ENCODE data around the gene TBC1D22A. TPM values are rescaled to one million over a fixed set of nuclear protein-coding genes. Genes with fewer than 3 reads are reported as not detected.

The TBC1D22A gene
- total RNA-seq, 1 donor from 2014 or later, result 8.9 TPM

- no peak for DNase-seq
These were observed 9.1 kb upstream of the TBC1D22A start for GRCh38 chr22:46753360-46753759.

- no peak for DNase-seq
These were observed 8.7 kb upstream of the TBC1D22A start for GRCh38 chr22:46753761-46754109.

- peak; percentile 65 for DNase-seq
These were observed 8.2 kb upstream of the TBC1D22A start for GRCh38 chr22:46754110-46754799.

GRCh38 chr22:46754826-46755225 is 7.6 kb upstream of the TBC1D22A start:
- no peak for DNase-seq

GRCh38 chr22:46755525-46755924 is 6.9 kb upstream of the TBC1D22A start:
- DNase-seq, result no peak

- DNase-seq, result no peak
These were observed 6.4 kb upstream of the TBC1D22A start for GRCh38 chr22:46756097-46756496.

- no peak for DNase-seq
These were observed 5.3 kb upstream of the TBC1D22A start for GRCh38 chr22:46757104-46757503.

GRCh38 chr22:46758121-46758520 is 4.3 kb upstream of the TBC1D22A start:
- no peak for DNase-seq

GRCh38 chr22:46758867-46759290 is 3.6 kb upstream of the TBC1D22A start:
- no peak for DNase-seq

GRCh38 chr22:46761017-46761416 is 1.4 kb upstream of the TBC1D22A start:
- no peak for DNase-seq

GRCh38 chr22:46761539-46762237 is 762 bp upstream of the TBC1D22A start:
- DNase-seq, result no peak

- peak; percentile 19 for DNase-seq
These were observed 728 bp downstream of the TBC1D22A start for GRCh38 chr22:46763051-46763705.

- no peak for DNase-seq
These were observed 1.8 kb downstream of the TBC1D22A start for GRCh38 chr22:46764140-46764680.

GRCh38 chr22:46764779-46765485 is 2.5 kb downstream of the TBC1D22A start:
- DNase-seq, result no peak

- DNase-seq, result no peak
These were observed 4.2 kb downstream of the TBC1D22A start for GRCh38 chr22:46766611-46767010.

- no peak for DNase-seq
These were observed 5.0 kb downstream of the TBC1D22A start for GRCh38 chr22:46767249-46767985.

GRCh38 chr22:46769191-46769675 is 6.8 kb downstream of the TBC1D22A start:
- DNase-seq, result no peak

GRCh38 chr22:46769706-46770105 is 7.3 kb downstream of the TBC1D22A start:
- DNase-seq, result no peak

GRCh38 chr22:46770151-46770641 is 7.7 kb downstream of the TBC1D22A start:
- DNase-seq, result no peak

- no peak for DNase-seq
These were observed 8.3 kb downstream of the TBC1D22A start for GRCh38 chr22:46770726-46771125.

- no peak for DNase-seq
These were observed 10.6 kb downstream of the TBC1D22A start for GRCh38 chr22:46773076-46773475.

Data from skin of body (tissue), 2 donors.